K562 (cell line): ENCODE data around the gene C17orf113. TPM values are rescaled to one million over a fixed set of nuclear protein-coding genes. Genes with fewer than 3 reads are reported as not detected.

ENCODE experiments used
- polyA plus RNA-seq, 8 experiments: library from polyadenylated mRNA; depleted of rRNA in 4 of 8; stranded (reverse) in 5 of 8; unstranded in 3 of 8; fragments of >200 nt; fragmentation: Nextera tagmentation in 2 of 8; fragmentation: Illumina TruSeq in 1 of 8; extraction: Ambion mirVana in 2 of 8; extraction: Trizol in 1 of 8; gene quantifications; 2 replicates each; pipeline versions ENCODE4 v1.2.1 to v1.2.3, GENCODE V29; 2011 to 2014; ENCODE audit warnings: inconsistent platforms in 1 of 8, missing spikeins in 1 of 8
- total RNA-seq, 7 experiments: library from RNA; depleted of rRNA in 6 of 7; stranded (reverse); fragments of >200 nt in 6 of 7; fragmentation: Illumina TruSeq in 2 of 7; extraction: Trizol in 2 of 7; gene quantifications; 2 replicates each; pipeline versions ENCODE4 v1.2.1 to v1.2.3, GENCODE V29; 2011 to 2021; ENCODE audit warnings: low replicate concordance in 1 of 7

C17orf113 gene
- total and polyA plus RNA-seq, 9 of the 15 experiments (the other 6 are each of a cell fraction or from before 2014, with no cell fraction given) = 0.10 to 1.2 (median 0.31) TPM

Other genes with a start within 250 kb of the C17orf113 start
Only the 7 nearest of the 20 such genes appear.
- 45.4 and 45.8 TPM in 2 replicates for gene CNP, start 83.8 kb downstream of the C17orf113 start, total RNA-seq (2014; rRNA removed)
- gene CNP, start 83.8 kb downstream of the C17orf113 start, total RNA-seq (2014; rRNA removed; fragmentation: Illumina TruSeq; extraction: Trizol) = 15.9 and 18.6 TPM in 2 replicates
- gene CNP, start 83.8 kb downstream of the C17orf113 start, total RNA-seq (2015; rRNA removed; fragmentation: Illumina TruSeq; extraction: Trizol) = 31.8 and 32.1 TPM in 2 replicates
- gene CNP, start 83.8 kb downstream of the C17orf113 start, total RNA-seq (2021) = 49.4 and 52.0 TPM in 2 replicates
- gene CNP, start 83.8 kb downstream of the C17orf113 start, polyA plus RNA-seq (2011; rRNA removed) = 15.5 and 20.7 TPM in 2 replicates
- gene CNP, start 83.8 kb downstream of the C17orf113 start, polyA plus RNA-seq (2014; fragmentation: Illumina TruSeq; extraction: Trizol) = 33.2 and 37.5 TPM in 2 replicates
- gene CNP, start 83.8 kb downstream of the C17orf113 start, polyA plus RNA-seq (2014; fragmentation: Nextera tagmentation; extraction: Ambion mirVana) = 1 to 10 TPM; 1.7 to 3.8 TPM
- 29.1 and 30.2 TPM in 2 replicates for gene CNP, start 83.8 kb downstream of the C17orf113 start, polyA plus RNA-seq (2014; rRNA removed)
- 145 and 157 TPM in 2 replicates for gene DNAJC7, start 33.2 kb downstream of the C17orf113 start, total RNA-seq (2014; rRNA removed)
- gene DNAJC7, start 33.2 kb downstream of the C17orf113 start, total RNA-seq (2014; rRNA removed; fragmentation: Illumina TruSeq; extraction: Trizol) = 262 and 288 TPM in 2 replicates
- 191 and 206 TPM in 2 replicates for gene DNAJC7, start 33.2 kb downstream of the C17orf113 start, total RNA-seq (2015; rRNA removed; fragmentation: Illumina TruSeq; extraction: Trizol)
- 149 and 153 TPM in 2 replicates for gene DNAJC7, start 33.2 kb downstream of the C17orf113 start, total RNA-seq (2021)
- 75.6 and 120 TPM in 2 replicates for gene DNAJC7, start 33.2 kb downstream of the C17orf113 start, polyA plus RNA-seq (2011; rRNA removed)
- 206 and 239 TPM in 2 replicates for gene DNAJC7, start 33.2 kb downstream of the C17orf113 start, polyA plus RNA-seq (2014; fragmentation: Illumina TruSeq; extraction: Trizol)
- gene DNAJC7, start 33.2 kb downstream of the C17orf113 start, polyA plus RNA-seq (2014; fragmentation: Nextera tagmentation; extraction: Ambion mirVana) = 10 to 100 TPM; 85.8 to 94.3 TPM
- gene DNAJC7, start 33.2 kb downstream of the C17orf113 start, polyA plus RNA-seq (2014; rRNA removed) = 148 and 173 TPM in 2 replicates
- gene NKIRAS2, start 30.5 kb downstream of the C17orf113 start, total RNA-seq (2014; rRNA removed) = 64.6 and 66.9 TPM in 2 replicates
- gene NKIRAS2, start 30.5 kb downstream of the C17orf113 start, total RNA-seq (2014; rRNA removed; fragmentation: Illumina TruSeq; extraction: Trizol) = 17.9 and 18.7 TPM in 2 replicates
- 22.1 and 23.1 TPM in 2 replicates for gene NKIRAS2, start 30.5 kb downstream of the C17orf113 start, total RNA-seq (2015; rRNA removed; fragmentation: Illumina TruSeq; extraction: Trizol)
- gene NKIRAS2, start 30.5 kb downstream of the C17orf113 start, total RNA-seq (2021) = 37.8 and 45.5 TPM in 2 replicates
- 29.8 and 36.2 TPM in 2 replicates for gene NKIRAS2, start 30.5 kb downstream of the C17orf113 start, polyA plus RNA-seq (2011; rRNA removed)
- 60.7 and 65.5 TPM in 2 replicates for gene NKIRAS2, start 30.5 kb downstream of the C17orf113 start, polyA plus RNA-seq (2014; fragmentation: Illumina TruSeq; extraction: Trizol)
- 10 to 100 TPM; 10.1 to 14.6 TPM for gene NKIRAS2, start 30.5 kb downstream of the C17orf113 start, polyA plus RNA-seq (2014; fragmentation: Nextera tagmentation; extraction: Ambion mirVana)
- gene NKIRAS2, start 30.5 kb downstream of the C17orf113 start, polyA plus RNA-seq (2014; rRNA removed) = 58.7 and 68.6 TPM in 2 replicates
- 0.20 TPM in 1 of 2 replicates, not detected in the other for gene ZNF385C, start 47.9 kb upstream of the C17orf113 start, total RNA-seq (2014; rRNA removed)
- gene ZNF385C, start 47.9 kb upstream of the C17orf113 start, total RNA-seq (2014; rRNA removed; fragmentation: Illumina TruSeq; extraction: Trizol) = 0.16 and 0.25 TPM in 2 replicates
- gene ZNF385C, start 47.9 kb upstream of the C17orf113 start, total RNA-seq (2015; rRNA removed; fragmentation: Illumina TruSeq; extraction: Trizol) = 0.08 and 0.11 TPM in 2 replicates
- 0.22 and 0.34 TPM in 2 replicates for gene ZNF385C, start 47.9 kb upstream of the C17orf113 start, total RNA-seq (2021)
- gene ZNF385C, start 47.9 kb upstream of the C17orf113 start, polyA plus RNA-seq (2011; rRNA removed) = 0.35 and 0.42 TPM in 2 replicates
- gene ZNF385C, start 47.9 kb upstream of the C17orf113 start, polyA plus RNA-seq (2014; fragmentation: Illumina TruSeq; extraction: Trizol) = 0.28 and 0.29 TPM in 2 replicates
- gene ZNF385C, start 47.9 kb upstream of the C17orf113 start, polyA plus RNA-seq (2014; fragmentation: Nextera tagmentation; extraction: Ambion mirVana) = under 1 TPM; 0.03 to 0.04 TPM
- 0.15 and 0.74 TPM in 2 replicates for gene ZNF385C, start 47.9 kb upstream of the C17orf113 start, polyA plus RNA-seq (2014; rRNA removed)
- gene DHX58, start 62.1 kb upstream of the C17orf113 start, total RNA-seq (2014; rRNA removed) = 1.5 and 3.0 TPM in 2 replicates
- gene DHX58, start 62.1 kb upstream of the C17orf113 start, total RNA-seq (2014; rRNA removed; fragmentation: Illumina TruSeq; extraction: Trizol) = 0.51 and 0.76 TPM in 2 replicates
- gene DHX58, start 62.1 kb upstream of the C17orf113 start, total RNA-seq (2015; rRNA removed; fragmentation: Illumina TruSeq; extraction: Trizol) = 1.1 and 1.2 TPM in 2 replicates
- gene DHX58, start 62.1 kb upstream of the C17orf113 start, total RNA-seq (2021) = 1.7 and 2.3 TPM in 2 replicates
- gene DHX58, start 62.1 kb upstream of the C17orf113 start, polyA plus RNA-seq (2011; rRNA removed) = 1.6 and 3.5 TPM in 2 replicates
- 1.4 TPM in 2 replicates for gene DHX58, start 62.1 kb upstream of the C17orf113 start, polyA plus RNA-seq (2014; fragmentation: Illumina TruSeq; extraction: Trizol)
- gene DHX58, start 62.1 kb upstream of the C17orf113 start, polyA plus RNA-seq (2014; fragmentation: Nextera tagmentation; extraction: Ambion mirVana) = under 1 TPM; 0.15 to 0.25 TPM
- 1.9 and 2.4 TPM in 2 replicates for gene DHX58, start 62.1 kb upstream of the C17orf113 start, polyA plus RNA-seq (2014; rRNA removed)
- 22.9 and 29.3 TPM in 2 replicates for gene KAT2A, start 70.8 kb upstream of the C17orf113 start, total RNA-seq (2014; rRNA removed)
- 13.9 and 18.7 TPM in 2 replicates for gene KAT2A, start 70.8 kb upstream of the C17orf113 start, total RNA-seq (2014; rRNA removed; fragmentation: Illumina TruSeq; extraction: Trizol)
- 31.9 and 32.8 TPM in 2 replicates for gene KAT2A, start 70.8 kb upstream of the C17orf113 start, total RNA-seq (2015; rRNA removed; fragmentation: Illumina TruSeq; extraction: Trizol)
- gene KAT2A, start 70.8 kb upstream of the C17orf113 start, total RNA-seq (2021) = 57.2 and 57.8 TPM in 2 replicates
- gene KAT2A, start 70.8 kb upstream of the C17orf113 start, polyA plus RNA-seq (2011; rRNA removed) = 64.6 and 64.7 TPM in 2 replicates
- 54.4 and 57.1 TPM in 2 replicates for gene KAT2A, start 70.8 kb upstream of the C17orf113 start, polyA plus RNA-seq (2014; fragmentation: Illumina TruSeq; extraction: Trizol)
- gene KAT2A, start 70.8 kb upstream of the C17orf113 start, polyA plus RNA-seq (2014; fragmentation: Nextera tagmentation; extraction: Ambion mirVana) = 1 to 10 TPM; 1.5 to 4.9 TPM
- gene KAT2A, start 70.8 kb upstream of the C17orf113 start, polyA plus RNA-seq (2014; rRNA removed) = 80.4 and 92.0 TPM in 2 replicates
- gene HSPB9, start 72.2 kb upstream of the C17orf113 start, total RNA-seq (2014; rRNA removed) = 0.08 TPM in 1 of 2 replicates, not detected in the other
- not detected in 2 replicates for gene HSPB9, start 72.2 kb upstream of the C17orf113 start, total RNA-seq (2014; rRNA removed; fragmentation: Illumina TruSeq; extraction: Trizol)
- 0.07 TPM in 1 of 2 replicates, not detected in the other for gene HSPB9, start 72.2 kb upstream of the C17orf113 start, total RNA-seq (2015; rRNA removed; fragmentation: Illumina TruSeq; extraction: Trizol)
- 0.11 and 0.16 TPM in 2 replicates for gene HSPB9, start 72.2 kb upstream of the C17orf113 start, total RNA-seq (2021)
- 0.04 and 0.08 TPM in 2 replicates for gene HSPB9, start 72.2 kb upstream of the C17orf113 start, polyA plus RNA-seq (2011; rRNA removed)
- not detected in 2 replicates for gene HSPB9, start 72.2 kb upstream of the C17orf113 start, polyA plus RNA-seq (2014; fragmentation: Illumina TruSeq; extraction: Trizol)
- gene HSPB9, start 72.2 kb upstream of the C17orf113 start, polyA plus RNA-seq (2014; fragmentation: Nextera tagmentation; extraction: Ambion mirVana) = under 1 TPM; 0.04 to 0.06 TPM
- 0.05 and 0.13 TPM in 2 replicates for gene HSPB9, start 72.2 kb upstream of the C17orf113 start, polyA plus RNA-seq (2014; rRNA removed)